Embryonic facial prominence (tissue), 1 donor: Measurements from ENCODE around the gene CAMSAP2.

Source experiments
- DNase-seq: peaks from one replicate; pipeline ENCODE4 v3.0.0-alpha.2; 2016; ENCODE audit errors: extremely low spot score

The CAMSAP2 gene

DNA sequence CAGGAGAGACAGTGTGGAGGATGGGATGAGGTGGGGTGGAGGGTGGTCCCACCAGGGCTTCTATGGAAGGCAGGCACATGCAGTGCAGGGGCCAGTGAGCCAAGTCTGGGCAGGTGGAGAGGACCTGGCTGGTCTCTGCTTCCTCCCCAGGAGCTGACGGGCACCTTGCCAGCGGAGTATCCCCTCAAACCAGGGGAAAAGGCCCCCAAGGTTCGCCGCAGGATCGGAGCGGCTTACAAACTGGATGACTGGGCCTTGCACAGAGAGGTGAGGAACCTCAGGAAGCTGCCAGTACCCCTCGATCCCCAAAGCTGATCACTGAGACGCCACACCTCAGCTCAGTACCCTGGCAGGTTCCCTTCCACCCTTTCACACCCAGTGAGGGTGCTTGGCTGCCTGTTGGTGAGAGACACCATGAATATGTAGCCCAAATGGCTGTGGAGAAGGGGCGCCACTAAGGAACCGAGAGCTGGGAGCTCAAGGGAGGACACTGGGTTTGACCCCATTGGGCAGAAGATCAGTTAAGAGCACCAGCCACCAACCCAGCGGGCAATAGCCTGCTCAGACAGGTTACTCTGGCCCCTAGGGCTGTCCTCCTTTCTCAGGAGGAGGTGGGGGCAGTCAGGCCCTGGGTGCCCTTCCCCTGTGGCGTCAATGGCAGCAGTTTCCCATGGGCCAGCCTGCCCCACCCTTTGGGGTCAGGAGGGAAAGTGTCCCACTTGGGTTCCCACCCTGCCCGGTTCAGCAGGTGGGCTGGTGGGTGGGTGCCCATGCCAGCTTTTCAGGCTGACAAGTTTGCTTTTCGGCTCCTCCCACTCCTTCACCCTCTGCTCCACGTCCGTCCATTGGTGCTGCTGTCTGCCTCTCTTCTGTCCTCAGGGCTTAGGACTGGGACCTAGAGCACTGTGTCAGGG is 161.5 kb downstream of the CAMSAP2 start:
- DNase-seq: no peak

DNA sequence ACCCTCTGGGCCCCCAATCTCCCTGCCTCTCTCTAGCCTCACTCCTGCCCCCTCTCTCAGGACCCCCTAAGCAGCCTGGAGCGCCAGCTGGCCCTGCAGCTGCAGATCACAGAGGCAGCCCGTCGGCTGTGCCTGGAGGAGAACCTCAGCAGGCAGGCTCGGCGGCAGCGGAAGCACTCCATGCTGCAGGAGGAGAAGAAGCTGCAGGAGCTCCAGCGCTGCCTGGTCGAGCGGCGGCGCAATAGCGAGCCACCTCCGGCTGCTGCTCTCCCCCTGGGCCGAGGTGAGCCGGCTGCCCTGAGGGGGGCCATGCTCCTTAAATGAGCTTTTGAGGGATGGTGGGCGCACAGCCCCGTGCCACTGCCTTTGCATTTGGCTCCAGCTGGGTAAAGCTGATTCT is 162.2 kb downstream of the CAMSAP2 start:
- DNase-seq: no peak

DNA sequence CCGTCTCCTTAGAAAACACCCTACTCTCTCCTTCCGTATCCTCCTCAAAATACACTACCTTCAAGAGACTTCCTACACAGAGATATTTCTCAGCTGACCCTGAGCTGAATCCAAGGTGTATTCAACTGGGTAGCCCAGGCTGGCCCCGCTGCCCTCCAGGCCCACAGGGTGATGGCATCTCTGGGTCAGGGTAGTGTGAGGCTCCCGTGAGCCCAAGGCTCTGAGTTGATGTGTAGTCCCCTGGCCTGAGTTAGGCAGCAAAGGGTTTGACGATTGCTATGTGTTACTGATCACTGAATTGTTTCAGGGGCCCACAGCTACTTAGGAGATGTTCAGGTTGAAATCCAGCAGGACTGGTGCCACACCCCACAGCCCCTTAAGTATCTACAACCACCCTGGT is 162.7 kb downstream of the CAMSAP2 start:
- no peak for DNase-seq

DNA sequence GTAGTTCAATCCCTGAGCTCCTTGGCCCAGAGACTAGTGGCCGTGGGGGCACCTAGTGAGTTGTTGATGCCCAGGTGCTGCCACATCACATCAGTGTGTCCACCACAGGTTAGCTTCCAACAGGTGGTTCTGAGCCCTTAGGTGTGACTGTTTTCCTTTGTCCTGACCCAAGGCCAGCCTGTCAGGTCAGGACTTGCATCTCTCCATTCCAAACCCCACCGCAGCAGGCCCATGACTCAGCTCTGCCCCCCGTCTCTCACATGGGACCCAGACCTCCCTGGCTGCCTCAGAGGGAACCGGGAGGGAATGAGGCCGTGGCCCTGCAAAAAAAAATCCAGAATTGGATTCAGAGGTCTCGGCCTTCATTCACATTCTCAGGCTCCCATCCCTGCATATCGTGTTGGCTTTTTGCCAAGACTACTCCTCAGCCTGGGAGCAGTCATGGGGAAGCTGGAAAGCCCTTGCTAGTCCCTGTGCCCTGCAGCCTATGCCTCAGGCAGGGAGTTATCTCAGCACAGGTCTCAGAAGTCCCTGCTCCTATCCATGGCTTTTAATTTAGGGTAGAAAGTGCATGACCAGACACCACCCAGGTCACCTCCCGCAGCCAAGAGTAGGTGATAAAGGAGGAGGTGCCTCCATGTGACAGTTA is 163.2 kb downstream of the CAMSAP2 start:
- no peak for DNase-seq

DNA sequence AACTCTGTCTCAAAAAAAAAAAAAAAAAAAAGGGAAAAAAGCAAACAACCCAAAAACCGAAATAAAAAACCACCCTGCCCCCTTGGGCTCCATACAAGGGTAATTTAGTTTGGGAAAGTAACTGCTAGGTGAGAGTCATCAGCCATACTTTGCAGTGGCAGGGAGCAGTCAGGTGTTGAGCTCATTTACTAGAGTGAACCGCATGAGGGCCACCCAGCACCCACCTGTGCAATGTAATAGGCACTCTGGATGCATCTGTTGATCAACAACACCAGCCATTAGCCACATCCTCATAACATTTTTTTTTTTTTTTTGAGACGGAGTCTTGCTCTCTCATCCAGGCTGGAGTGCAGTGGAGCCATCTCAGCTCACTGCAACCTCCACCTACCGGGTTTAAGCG is 165.1 kb downstream of the CAMSAP2 start:
- no peak for DNase-seq

DNA sequence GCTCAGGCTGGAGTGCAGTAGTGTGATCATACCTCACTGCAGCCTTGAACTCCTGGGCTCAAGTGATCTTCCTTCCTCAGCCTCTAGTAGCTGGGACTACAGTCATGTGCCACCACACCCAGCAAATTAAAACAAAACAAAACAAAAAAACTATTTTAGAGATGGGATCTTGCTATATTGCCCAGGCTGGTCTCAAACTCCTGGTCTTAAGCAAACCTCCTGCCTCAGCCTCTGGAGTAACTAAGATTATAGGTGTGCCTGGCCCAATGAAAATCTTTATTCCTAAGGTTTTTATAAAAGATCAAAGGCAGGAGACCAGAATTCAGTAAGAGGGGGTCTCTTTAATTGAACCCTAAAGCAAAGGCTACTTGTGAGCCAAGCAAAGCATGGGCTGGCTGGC is 166.1 kb downstream of the CAMSAP2 start:
- no peak for DNase-seq

DNA sequence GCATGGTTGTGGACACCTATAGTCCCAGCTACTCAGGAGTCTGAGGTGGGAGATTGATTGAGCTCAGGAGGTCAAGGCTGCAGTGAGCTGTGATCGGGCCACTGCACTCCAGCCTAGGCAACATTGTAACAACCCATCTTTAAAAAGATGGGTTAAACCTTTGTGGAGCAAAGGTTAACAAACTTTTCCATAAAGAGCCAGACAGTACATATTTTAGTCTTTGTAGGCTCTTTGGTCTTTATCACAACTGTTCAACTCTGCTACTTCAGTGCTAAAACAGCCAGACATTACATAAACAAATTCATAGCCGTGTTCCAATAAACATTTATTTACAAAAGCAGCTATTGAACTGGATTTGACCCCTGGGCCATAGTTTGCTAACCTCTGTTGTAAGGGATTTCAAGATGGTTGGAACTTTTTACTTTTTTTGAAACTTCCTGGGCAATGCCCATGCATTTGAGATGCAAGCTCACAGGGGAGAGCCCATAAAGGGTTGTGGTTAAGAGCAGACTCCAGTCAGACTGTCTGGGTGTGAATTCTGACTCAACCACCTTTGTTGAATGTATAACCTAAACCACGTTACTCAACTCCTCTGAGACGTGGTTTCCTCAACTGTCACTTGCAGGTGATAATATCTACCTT is 166.8 kb downstream of the CAMSAP2 start:
- no peak for DNase-seq

DNA sequence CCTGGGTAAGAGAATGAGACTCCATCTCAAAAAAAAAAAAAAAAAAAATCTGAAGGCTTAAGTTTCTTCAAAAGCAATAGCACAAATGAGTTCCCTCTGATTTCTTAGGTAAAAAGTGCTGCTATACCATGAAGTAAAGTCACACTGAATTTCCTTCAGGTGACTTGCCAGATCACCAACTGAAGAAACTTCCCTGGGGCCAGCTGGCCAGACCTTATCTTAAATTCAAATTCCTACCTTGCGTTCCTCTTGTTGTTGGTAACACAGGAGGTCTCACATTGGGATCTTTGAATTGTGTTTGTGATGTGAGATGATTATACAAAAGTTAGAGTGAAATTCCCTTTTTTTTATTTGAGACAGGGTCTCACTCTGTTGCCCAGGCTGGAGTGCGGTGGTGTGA is 167.8 kb downstream of the CAMSAP2 start:
- DNase-seq: no peak

DNA sequence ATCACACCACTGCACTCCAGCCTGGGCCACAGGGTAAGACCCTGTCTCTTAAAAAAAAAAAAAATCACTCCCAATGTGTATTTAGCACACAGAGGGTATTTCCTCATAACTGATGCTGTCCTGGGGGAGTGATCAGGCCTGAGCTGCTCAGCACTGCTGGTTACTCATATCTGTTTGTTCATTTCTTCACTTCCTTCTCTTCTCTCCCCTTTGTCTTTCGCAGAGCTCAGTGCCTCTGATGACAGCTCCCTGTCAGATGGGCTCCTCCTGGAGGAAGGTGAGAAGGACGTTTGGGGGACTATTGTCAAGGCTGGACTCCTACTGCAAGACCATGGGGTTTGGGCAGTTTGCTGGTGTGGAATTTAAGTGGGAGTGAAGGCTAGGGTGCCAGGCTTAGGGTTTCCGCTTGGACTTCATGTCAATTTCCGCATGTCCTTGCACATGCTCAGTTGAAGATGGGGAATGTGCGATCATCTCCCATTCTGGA is 169.0 kb downstream of the CAMSAP2 start:
- DNase-seq: no peak

DNA sequence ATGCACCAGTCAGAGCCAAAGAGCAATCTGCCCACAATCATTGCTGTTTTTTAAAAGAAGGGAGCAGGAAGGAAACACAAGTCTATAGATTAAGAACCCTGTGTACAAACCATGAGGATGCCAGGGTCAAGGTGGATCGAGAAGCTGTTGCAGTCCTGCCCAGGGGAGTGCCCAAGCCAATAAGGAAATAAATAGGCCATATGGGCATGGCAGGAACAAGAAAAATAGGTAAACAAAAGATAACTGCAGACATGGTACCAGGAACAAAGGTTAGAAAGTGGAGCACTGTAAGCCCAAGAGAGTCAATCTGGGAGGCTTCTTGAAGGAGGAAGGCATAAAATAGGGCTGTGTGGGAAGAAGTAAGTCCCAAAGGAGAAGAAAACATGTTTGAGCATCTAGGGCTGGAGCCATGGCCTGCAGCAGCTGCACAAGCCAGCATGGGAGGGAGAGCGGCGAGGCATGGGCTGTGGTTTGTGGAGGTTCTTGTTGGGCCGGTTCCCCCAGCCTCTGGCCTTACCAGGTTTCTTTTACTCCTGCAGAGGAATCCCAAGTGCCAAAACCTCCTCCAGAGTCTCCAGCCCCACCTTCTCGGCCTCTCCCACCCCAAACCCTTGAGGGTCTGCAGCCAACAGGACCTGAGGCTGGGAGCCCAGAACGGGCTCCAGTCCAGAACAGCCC is 169.6 kb downstream of the CAMSAP2 start:
- DNase-seq: no peak

DNA sequence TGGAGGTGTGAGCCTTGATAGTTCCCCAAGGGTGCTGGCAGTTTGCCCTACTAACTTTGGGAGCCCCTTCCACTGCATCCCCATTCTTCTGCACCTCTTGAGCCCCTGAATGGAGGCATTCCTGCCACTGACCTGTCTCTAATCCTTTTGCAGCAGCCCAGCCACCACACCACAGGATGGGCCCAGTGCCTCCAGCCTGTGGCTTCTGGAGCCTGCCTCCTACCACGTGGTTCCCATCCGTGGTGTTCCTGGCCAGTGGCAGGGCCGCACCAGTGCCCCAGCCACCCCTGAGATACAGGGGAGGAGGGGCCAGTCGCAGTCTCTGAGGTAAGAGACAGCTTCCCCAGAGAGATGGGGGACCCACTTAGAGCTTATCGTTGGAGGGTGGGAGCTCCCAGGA is 170.4 kb downstream of the CAMSAP2 start:
- DNase-seq: no peak

DNA sequence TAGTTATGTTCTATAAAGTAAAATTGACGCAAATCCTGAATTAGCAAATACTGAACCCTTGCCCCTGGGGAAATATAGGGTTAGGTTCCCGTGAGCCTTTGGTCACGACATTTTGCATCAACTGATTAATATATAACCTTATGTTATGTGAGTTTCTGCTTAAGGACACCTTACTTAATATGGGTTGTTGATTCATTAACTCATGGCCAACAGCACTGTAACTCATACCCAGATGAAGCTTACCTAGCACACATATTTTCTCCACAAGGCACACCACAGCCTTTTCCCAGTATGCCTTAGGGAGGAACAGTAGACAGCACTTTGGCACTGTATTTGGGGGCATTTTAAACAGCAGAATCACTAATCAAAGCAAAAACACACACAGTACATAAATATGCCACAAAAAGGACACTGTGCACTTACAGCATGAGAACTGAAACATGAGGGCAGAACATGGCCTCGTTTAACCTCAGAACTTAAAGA is 171.1 kb downstream of the CAMSAP2 start:
- DNase-seq: no peak
